HepG2 (cell line): ENCODE measurements around the gene AADACL4. TPM values are rescaled to one million over a fixed set of nuclear protein-coding genes. Genes with fewer than 3 reads are reported as not detected.

Experiments
- CBX5 ChIP-seq: sonication (generic); formaldehyde crosslinking; IDR thresholded peaks from 2 replicates; pipeline ENCODE4 v1.4.0; 2020; ENCODE audit warnings: missing genetic modification reagents, borderline replicate concordance
- FOXA1 ChIP-seq, 2 experiments: fragments of 450-650 bp in 1 of 2; sonication (generic) in 1 of 2; formaldehyde crosslinking in 1 of 2; IDR thresholded peaks; 2 replicates each; pipeline versions ENCODE4 v1.4.0 to v1.6.1; 2016 to 2020; ENCODE audit warnings: missing genetic modification reagents in 1 of 2
- GATAD1 ChIP-seq: IDR thresholded peaks from 2 replicates; pipeline ENCODE4 v1.6.1; 2016; ENCODE audit warnings: missing genetic modification reagents, missing compliant biosample characterization
- KLF15 ChIP-seq: sonication (generic); formaldehyde crosslinking; IDR thresholded peaks from 2 replicates; pipeline ENCODE4 v1.8.1; 2023; ENCODE audit warnings: borderline replicate concordance, mild to moderate bottlenecking, inconsistent platforms, missing genetic modification reagents, mixed read lengths
- MTF2 ChIP-seq: sonication (generic); formaldehyde crosslinking; IDR thresholded peaks from 2 replicates; pipeline ENCODE4 v1.5.0; 2020; ENCODE audit warnings: missing genetic modification reagents, borderline replicate concordance
- NAIF1 ChIP-seq: sonication (generic); formaldehyde crosslinking; IDR thresholded peaks from 2 replicates; pipeline ENCODE4 v1.5.0; 2020; ENCODE audit warnings: mild to moderate bottlenecking, missing genetic modification reagents, borderline replicate concordance
- PHF5A ChIP-seq: IDR thresholded peaks from one replicate; pipeline ENCODE4 v1.6.1; 2018; ENCODE audit warnings: low read depth, missing genetic modification reagents; ENCODE audit not compliant: unreplicated experiment
- SCMH1 ChIP-seq: sonication (generic); formaldehyde crosslinking; IDR thresholded peaks from 2 replicates; pipeline ENCODE4 v1.9.0; 2021; ENCODE audit warnings: missing genetic modification reagents, mild to moderate bottlenecking, borderline replicate concordance
- SOX5 ChIP-seq: IDR thresholded peaks from 2 replicates; pipeline ENCODE4 v1.6.1; 2016; ENCODE audit warnings: borderline replicate concordance
- ZNF160 ChIP-seq: sonication (generic); formaldehyde crosslinking; IDR thresholded peaks from 2 replicates; pipeline ENCODE4 v1.8.0; 2022; ENCODE audit warnings: mild to moderate bottlenecking, inconsistent platforms, missing genetic modification reagents
- ZNF225 ChIP-seq: sonication (generic); formaldehyde crosslinking; IDR thresholded peaks from 2 replicates; pipeline ENCODE4 v1.4.0; 2020; ENCODE audit warnings: mild to moderate bottlenecking, missing genetic modification reagents
- ZNF383 ChIP-seq: sonication (generic); formaldehyde crosslinking; IDR thresholded peaks from 2 replicates; pipeline ENCODE4 v1.4.0; 2020; ENCODE audit warnings: missing genetic modification reagents, mild to moderate bottlenecking, borderline replicate concordance
- ZNF724P ChIP-seq: sonication (generic); formaldehyde crosslinking; IDR thresholded peaks from 2 replicates; pipeline ENCODE4 v1.8.0; 2022; ENCODE audit warnings: missing genetic modification reagents, borderline replicate concordance
- ZNF775 ChIP-seq: sonication (generic); formaldehyde crosslinking; IDR thresholded peaks from 2 replicates; pipeline ENCODE4 v1.4.0; 2020; ENCODE audit warnings: missing genetic modification reagents, mild to moderate bottlenecking, moderate library complexity, borderline replicate concordance
- ZNF83 ChIP-seq: sonication (generic); formaldehyde crosslinking; IDR thresholded peaks from 2 replicates; pipeline ENCODE4 v1.4.0; 2020; ENCODE audit warnings: missing genetic modification reagents, mild to moderate bottlenecking, borderline replicate concordance
- polyA plus RNA-seq, 8 experiments: library from polyadenylated mRNA; depleted of rRNA in 3 of 8; stranded (reverse) in 7 of 8; unstranded in 1 of 8; fragments of >200 nt; fragmentation: Illumina TruSeq in 4 of 8; extraction: Trizol in 4 of 8; gene quantifications; 2 replicates each; pipeline versions ENCODE4 v1.2.1 to v1.2.3, GENCODE V29; 2011 to 2016; ENCODE audit warnings: low read depth in 4 of 8, missing spikeins in 1 of 8, mixed read lengths in 1 of 8; ENCODE audit not compliant: insufficient read depth in 1 of 8
- total RNA-seq, 5 experiments: library from RNA; depleted of rRNA; stranded (reverse); fragments of >200 nt; fragmentation: Illumina TruSeq; extraction: Trizol; gene quantifications; 2 replicates each; pipeline ENCODE4 v1.2.3, GENCODE V29; 2016; ENCODE audit warnings: low read depth in 1 of 5
- TF ChIP-seq, protein P1 (sequence below): sonication (generic); formaldehyde crosslinking; IDR thresholded peaks from 2 replicates; pipeline ENCODE4 v1.8.0; 2022; ENCODE audit warnings: missing genetic modification reagents, mild to moderate bottlenecking, borderline replicate concordance
- TF ChIP-seq, protein P2 (sequence below): sonication (generic); formaldehyde crosslinking; IDR thresholded peaks from 2 replicates; pipeline ENCODE4 v1.4.0; 2020; ENCODE audit warnings: missing genetic modification reagents, borderline replicate concordance

The AADACL4 gene
- total and polyA plus RNA-seq, 2 of the 13 experiments (the other 11 are each of a cell fraction or from before 2014, with no cell fraction given): not detected

DNA sequence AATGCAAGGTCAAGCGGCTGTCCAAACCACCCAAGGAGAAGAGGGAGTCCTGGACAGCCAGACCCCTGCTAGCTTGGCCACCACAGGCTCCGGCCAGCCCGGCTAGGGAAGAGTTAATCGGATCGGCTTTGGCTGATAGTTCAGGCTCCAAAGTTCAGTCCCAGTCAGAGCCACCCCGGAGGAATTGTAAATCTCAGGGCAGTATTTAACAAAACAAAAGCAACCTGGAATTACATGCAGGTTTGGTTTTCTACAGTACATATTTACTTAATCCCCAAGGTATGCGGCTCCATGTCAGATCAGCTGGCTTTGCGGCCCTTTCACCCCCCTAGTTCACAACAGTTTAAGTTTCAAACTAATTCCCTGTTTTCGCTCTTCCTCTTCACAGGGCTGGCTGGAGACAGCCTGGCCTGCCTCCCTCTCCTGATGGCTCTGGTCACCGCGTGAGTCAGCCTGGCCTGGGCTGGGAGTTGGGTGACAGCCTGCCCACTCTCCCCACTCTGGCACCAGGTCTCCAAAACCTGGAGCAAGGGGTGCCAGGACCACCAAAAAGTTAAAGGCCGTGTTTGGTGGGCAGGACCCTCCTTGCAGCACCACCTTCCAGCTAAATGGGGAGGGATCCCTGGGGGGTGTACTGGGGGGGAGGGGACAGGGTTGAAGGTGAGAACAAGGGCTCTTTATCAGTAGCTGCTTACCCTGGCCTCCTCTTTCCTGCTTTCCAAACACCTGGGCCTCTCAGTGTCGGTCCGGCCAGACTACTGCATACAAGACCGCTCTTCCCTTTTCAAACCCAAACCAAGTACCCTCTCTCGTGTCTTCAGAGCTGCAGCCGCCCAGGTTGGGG lies 27.8 kb upstream of the AADACL4 start (continued):
- peak; percentile 86 for TF ChIP-seq FOXA1 (IDR thresholded peaks at IDR 0.05)
- TF ChIP-seq FOXA1 (CRISPR knock-in tag; IDR thresholded peaks at IDR 0.05): peak; percentile 97
- TF ChIP-seq, protein P1, sequence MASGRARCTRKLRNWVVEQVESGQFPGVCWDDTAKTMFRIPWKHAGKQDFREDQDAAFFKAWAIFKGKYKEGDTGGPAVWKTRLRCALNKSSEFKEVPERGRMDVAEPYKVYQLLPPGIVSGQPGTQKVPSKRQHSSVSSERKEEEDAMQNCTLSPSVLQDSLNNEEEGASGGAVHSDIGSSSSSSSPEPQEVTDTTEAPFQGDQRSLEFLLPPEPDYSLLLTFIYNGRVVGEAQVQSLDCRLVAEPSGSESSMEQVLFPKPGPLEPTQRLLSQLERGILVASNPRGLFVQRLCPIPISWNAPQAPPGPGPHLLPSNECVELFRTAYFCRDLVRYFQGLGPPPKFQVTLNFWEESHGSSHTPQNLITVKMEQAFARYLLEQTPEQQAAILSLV (CRISPR knock-in tag): no peak
- TF ChIP-seq ZNF83 (CRISPR knock-in tag): no peak
- 0 out of 2 replicates have a peak, but pooled peaks have one; percentile 22 for TF ChIP-seq ZNF160 (CRISPR knock-in tag)
- TF ChIP-seq, protein P2, sequence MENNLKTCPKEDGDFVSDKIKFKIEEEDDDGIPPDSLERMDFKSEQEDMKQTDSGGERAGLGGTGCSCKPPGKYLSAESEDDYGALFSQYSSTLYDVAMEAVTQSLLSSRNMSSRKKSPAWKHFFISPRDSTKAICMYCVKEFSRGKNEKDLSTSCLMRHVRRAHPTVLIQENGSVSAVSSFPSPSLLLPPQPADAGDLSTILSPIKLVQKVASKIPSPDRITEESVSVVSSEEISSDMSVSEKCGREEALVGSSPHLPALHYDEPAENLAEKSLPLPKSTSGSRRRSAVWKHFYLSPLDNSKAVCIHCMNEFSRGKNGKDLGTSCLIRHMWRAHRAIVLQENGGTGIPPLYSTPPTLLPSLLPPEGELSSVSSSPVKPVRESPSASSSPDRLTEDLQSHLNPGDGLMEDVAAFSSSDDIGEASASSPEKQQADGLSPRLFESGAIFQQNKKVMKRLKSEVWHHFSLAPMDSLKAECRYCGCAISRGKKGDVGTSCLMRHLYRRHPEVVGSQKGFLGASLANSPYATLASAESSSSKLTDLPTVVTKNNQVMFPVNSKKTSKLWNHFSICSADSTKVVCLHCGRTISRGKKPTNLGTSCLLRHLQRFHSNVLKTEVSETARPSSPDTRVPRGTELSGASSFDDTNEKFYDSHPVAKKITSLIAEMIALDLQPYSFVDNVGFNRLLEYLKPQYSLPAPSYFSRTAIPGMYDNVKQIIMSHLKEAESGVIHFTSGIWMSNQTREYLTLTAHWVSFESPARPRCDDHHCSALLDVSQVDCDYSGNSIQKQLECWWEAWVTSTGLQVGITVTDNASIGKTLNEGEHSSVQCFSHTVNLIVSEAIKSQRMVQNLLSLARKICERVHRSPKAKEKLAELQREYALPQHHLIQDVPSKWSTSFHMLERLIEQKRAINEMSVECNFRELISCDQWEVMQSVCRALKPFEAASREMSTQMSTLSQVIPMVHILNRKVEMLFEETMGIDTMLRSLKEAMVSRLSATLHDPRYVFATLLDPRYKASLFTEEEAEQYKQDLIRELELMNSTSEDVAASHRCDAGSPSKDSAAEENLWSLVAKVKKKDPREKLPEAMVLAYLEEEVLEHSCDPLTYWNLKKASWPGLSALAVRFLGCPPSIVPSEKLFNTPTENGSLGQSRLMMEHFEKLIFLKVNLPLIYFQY: peak; percentile 16; the same call in 1 of the 2 replicates
- no peak for TF ChIP-seq NAIF1
- no peak for TF ChIP-seq ZNF383 (CRISPR knock-in tag)
- peak; percentile 51; the same call in 1 of the 2 replicates for TF ChIP-seq GATAD1 (CRISPR knock-in tag)
- TF ChIP-seq CBX5 (CRISPR knock-in tag): no peak
- peak; percentile 27 for TF ChIP-seq PHF5A (CRISPR knock-in tag)
- TF ChIP-seq SCMH1 (CRISPR knock-in tag): no peak
- TF ChIP-seq SOX5 (CRISPR knock-in tag): peak; percentile 91
- TF ChIP-seq KLF15 (CRISPR knock-in tag): peak; percentile 40; the same call in 1 of the 2 replicates
- TF ChIP-seq ZNF775: no peak
- TF ChIP-seq MTF2: peak; percentile 51; the same call in 1 of the 2 replicates
- peak; percentile 57; the same call in 1 of the 2 replicates for TF ChIP-seq ZNF724P (CRISPR knock-in tag)
- TF ChIP-seq ZNF225 (CRISPR knock-in tag): no peak
- TF ChIP-seq, all 625 proteins: peak for 254
